Globus pallidus (tissue), 1 donor: Measurements from ENCODE around the gene SP9.

Experiments
- DNase-seq: peaks from one replicate; pipeline ENCODE4 v3.0.0-alpha.2; 2015; ENCODE audit warnings: low spot score

SP9 gene

GRCh38 chr2:174334781-174335251 is at the start of gene SP9:
TSS of gene SP9 (plus strand) at chr2:174334954. CDS start at chr2:174335093, 139 bp downstream.
- DNase-seq, result no peak

GRCh38 chr2:174286172-174286571 is 48.6 kb upstream of the SP9 start:
- DNase-seq, result no peak

GRCh38 chr2:174292908-174293307 is 41.8 kb upstream of the SP9 start:
- DNase-seq, result no peak

GRCh38 chr2:174300114-174300513 is 34.6 kb upstream of the SP9 start:
- no peak for DNase-seq

- DNase-seq, result no peak
Observed at GRCh38 chr2:174312581-174313234, 22.0 kb upstream of the SP9 start.

- no peak for DNase-seq
Observed at GRCh38 chr2:174322149-174322548, 12.6 kb upstream of the SP9 start.

GRCh38 chr2:174322746-174323145 is 12.0 kb upstream of the SP9 start:
- DNase-seq, result no peak

GRCh38 chr2:174324530-174324929 is 10.2 kb upstream of the SP9 start:
- DNase-seq, result no peak

- DNase-seq, result no peak
Observed at GRCh38 chr2:174325373-174326160, 9.2 kb upstream of the SP9 start.

GRCh38 chr2:174326161-174327020 is 8.4 kb upstream of the SP9 start:
- no peak for DNase-seq

- DNase-seq, result no peak
Observed at GRCh38 chr2:174327021-174327840, 7.5 kb upstream of the SP9 start.

- no peak for DNase-seq
Observed at GRCh38 chr2:174327841-174328113, 7.0 kb upstream of the SP9 start.

- DNase-seq, result no peak
Observed at GRCh38 chr2:174328114-174328960, 6.4 kb upstream of the SP9 start.

- DNase-seq, result no peak
Observed at GRCh38 chr2:174328961-174329715, 5.6 kb upstream of the SP9 start.

GRCh38 chr2:174330945-174331594 is 3.7 kb upstream of the SP9 start:
- DNase-seq, result no peak

- no peak for DNase-seq
Observed at GRCh38 chr2:174331595-174332216, 3.0 kb upstream of the SP9 start.

GRCh38 chr2:174332217-174332963 is 2.4 kb upstream of the SP9 start:
- DNase-seq, result no peak

GRCh38 chr2:174333017-174333371 is 1.8 kb upstream of the SP9 start:
- no peak for DNase-seq
